IMR-90 (cell line): Measurements from ENCODE around the gene RXYLT1.

Experiments used
- BHLHE40 ChIP-seq: fragments of 150-350 bp; IDR thresholded peaks from 2 replicates; pipeline ENCODE4 v1.6.1; 2016; ENCODE audit warnings: mild to moderate bottlenecking, low read depth, low read length
- CEBPB ChIP-seq: IDR thresholded peaks from 2 replicates; pipeline ENCODE4 v1.6.1; 2012; ENCODE audit warnings: low read depth, low read length, improper control_type of control experiment
- CTCF ChIP-seq: conservative IDR thresholded peaks from 2 replicates; pipeline ENCODE4 v1.5.1; 2012; ENCODE audit warnings: mild to moderate bottlenecking, low read depth, low read length, improper control_type of control experiment
- FOS ChIP-seq: fragments of 150-350 bp; IDR thresholded peaks from 2 replicates; pipeline ENCODE4 v1.6.1; 2016; ENCODE audit warnings: low read depth, low read length
- MXI1 ChIP-seq: IDR thresholded peaks from 2 replicates; pipeline ENCODE4 v1.6.1; 2012; ENCODE audit warnings: low read depth, mild to moderate bottlenecking, low read length, moderate library complexity, borderline replicate concordance
- NFE2L2 ChIP-seq: fragments of 150-350 bp; IDR thresholded peaks from 2 replicates; pipeline ENCODE4 v1.6.1; 2016; ENCODE audit warnings: low read depth, mild to moderate bottlenecking, low read length
- POLR2A ChIP-seq: IDR thresholded peaks from 2 replicates; pipeline ENCODE4 v1.6.1; 2012; ENCODE audit warnings: mild to moderate bottlenecking, low read depth, low read length
- RAD21 ChIP-seq: IDR thresholded peaks from 2 replicates; pipeline ENCODE4 v1.6.1; 2012; ENCODE audit warnings: low read length, improper control_type of control experiment
- RFX5 ChIP-seq: IDR thresholded peaks from 2 replicates; pipeline ENCODE4 v1.8.0; 2012; ENCODE audit warnings: low read depth, mild to moderate bottlenecking, low read length, moderate library complexity
- SMC3 ChIP-seq: fragments of 150-350 bp; IDR thresholded peaks from 2 replicates; pipeline ENCODE4 v1.6.1; 2016; ENCODE audit warnings: low read depth, mild to moderate bottlenecking, antibody characterized with exemption, low read length, moderate library complexity
- USF2 ChIP-seq: fragments of 150-350 bp; IDR thresholded peaks from 2 replicates; pipeline ENCODE4 v1.6.1; 2017; ENCODE audit warnings: mild to moderate bottlenecking, antibody characterized with exemption, low read length, low read depth

- TF ChIP-seq CTCF, result no peak
- TF ChIP-seq SMC3, result no peak
- TF ChIP-seq MXI1, result no peak
- TF ChIP-seq RFX5, result no peak
- TF ChIP-seq RAD21, result no peak
- TF ChIP-seq POLR2A, result no peak
- no peak for TF ChIP-seq FOS
- no peak for TF ChIP-seq USF2
- no peak for TF ChIP-seq CEBPB
- no peak for TF ChIP-seq BHLHE40
- TF ChIP-seq NFE2L2, result no peak
Observed at GRCh38 chr12:63841571-63841970, 61.9 kb downstream of the RXYLT1 start.
